Cardiac fibroblast (primary cell): ENCODE results near the gene CCL18.

Source experiments
- DNase-seq, 2 donors: peaks; one replicate each; pipeline versions ENCODE4 v3.0.0 to v3.0.0-alpha.2; 2010; ENCODE audit warnings: low read depth in 2 of 2
- H3K4me3 ChIP-seq, 2 donors: replicated peaks in 1 of 2; 1 replicate in 1 of 2; 2 replicates in 1 of 2; pipeline ENCODE4 v1.5.1; 2011; ENCODE audit warnings: low read depth in 2 of 2, low read length in 2 of 2, mild to moderate bottlenecking in 2 of 2, moderate library complexity in 1 of 2
- CTCF ChIP-seq: IDR thresholded peaks from one replicate; pipeline ENCODE4 v1.5.1; 2011; ENCODE audit warnings: low read depth, mild to moderate bottlenecking, low read length, inconsistent platforms

The CCL18 gene

GRCh38 chr17:36027761-36028160, 36.3 kb upstream of the CCL18 start:
- DNase-seq: no peak
- no peak overlapping the region for H3K4me3 ChIP-seq
- TF ChIP-seq CTCF: no peak

GRCh38 chr17:36030956-36031355, 33.1 kb upstream of the CCL18 start:
- no peak overlapping the region for H3K4me3 ChIP-seq
- DNase-seq: no peak
- TF ChIP-seq CTCF: no peak

- no peak overlapping the region for H3K4me3 ChIP-seq
- no peak for DNase-seq
- TF ChIP-seq CTCF: no peak
These were observed 29.9 kb upstream of the CCL18 start for GRCh38 chr17:36034127-36034526.

- TF ChIP-seq CTCF: no peak
- H3K4me3 ChIP-seq: no peak overlapping the region
- DNase-seq: no peak
These were observed 27.8 kb upstream of the CCL18 start for GRCh38 chr17:36036235-36036634.

GRCh38 chr17:36048066-36048465, 16.0 kb upstream of the CCL18 start:
- no peak overlapping the region for H3K4me3 ChIP-seq
- no peak for TF ChIP-seq CTCF
- no peak for DNase-seq

GRCh38 chr17:36049643-36050042, 14.4 kb upstream of the CCL18 start:
- no peak for TF ChIP-seq CTCF
- DNase-seq: no peak
- H3K4me3 ChIP-seq: no peak overlapping the region

- no peak for DNase-seq
- TF ChIP-seq CTCF: no peak
- no peak overlapping the region for H3K4me3 ChIP-seq
These were observed 8.9 kb upstream of the CCL18 start for GRCh38 chr17:36055171-36055570.
